ENCODE data around the gene MTOR.
"Not testable (repeated sequence)": the region's sequence is repeated elsewhere in the genome, so short reads cannot be mapped to it uniquely, and the experiment has no call there.

Gene MTOR

DNA sequence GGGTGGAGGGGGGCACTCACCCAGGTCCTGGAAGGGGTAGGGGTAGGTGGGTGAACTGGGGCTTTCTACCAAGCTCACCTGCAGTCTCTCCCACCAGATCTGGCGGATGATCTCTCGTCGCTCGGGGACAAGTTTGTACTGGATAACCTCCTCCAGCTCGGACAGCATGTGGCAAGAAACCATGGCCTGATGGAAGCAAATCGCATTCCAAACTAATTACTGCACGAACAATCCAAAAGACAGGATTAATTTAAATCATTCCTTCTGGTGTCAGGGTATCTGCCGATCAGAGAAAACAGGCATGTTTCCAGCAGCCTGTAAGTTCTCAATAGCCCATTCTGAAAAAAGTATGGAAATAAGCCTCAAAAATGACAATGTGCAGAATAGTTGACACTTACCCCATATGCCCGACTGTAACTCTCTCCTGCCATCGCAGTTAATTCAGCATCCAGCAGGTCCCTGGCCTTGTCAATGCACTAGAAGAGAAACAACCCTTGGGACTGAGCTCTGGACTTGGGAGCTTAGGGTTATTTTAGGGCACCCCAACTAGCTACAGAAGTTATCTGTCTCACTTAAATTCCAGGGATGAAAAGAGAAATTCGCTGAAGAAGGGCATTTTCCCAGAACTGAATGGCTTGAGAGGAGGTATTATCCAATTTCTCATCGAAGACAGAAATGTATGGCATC lies 117.6 kb downstream of the MTOR start:
- DNase-seq, result no peak

DNA sequence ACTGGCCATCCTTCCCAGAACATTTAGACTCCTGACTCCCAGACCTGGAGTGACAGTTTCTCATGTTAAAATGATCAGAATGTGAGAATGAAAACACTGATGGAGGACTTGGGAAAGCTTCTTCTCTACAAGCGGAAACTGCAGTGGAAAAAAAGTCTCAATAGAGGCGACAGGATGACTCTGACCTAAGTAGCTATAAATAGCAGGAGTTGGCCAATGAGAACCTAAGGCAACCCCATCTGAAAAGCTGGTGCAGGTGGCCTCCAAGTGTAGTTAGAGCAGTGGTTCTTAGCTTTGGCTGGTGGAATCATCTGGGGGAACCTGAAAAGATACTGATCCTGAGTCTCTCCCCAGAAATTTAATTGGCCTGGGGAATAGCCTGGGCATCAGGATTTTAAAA lies 118.4 kb downstream of the MTOR start:
- DNase-seq, result no peak

DNA sequence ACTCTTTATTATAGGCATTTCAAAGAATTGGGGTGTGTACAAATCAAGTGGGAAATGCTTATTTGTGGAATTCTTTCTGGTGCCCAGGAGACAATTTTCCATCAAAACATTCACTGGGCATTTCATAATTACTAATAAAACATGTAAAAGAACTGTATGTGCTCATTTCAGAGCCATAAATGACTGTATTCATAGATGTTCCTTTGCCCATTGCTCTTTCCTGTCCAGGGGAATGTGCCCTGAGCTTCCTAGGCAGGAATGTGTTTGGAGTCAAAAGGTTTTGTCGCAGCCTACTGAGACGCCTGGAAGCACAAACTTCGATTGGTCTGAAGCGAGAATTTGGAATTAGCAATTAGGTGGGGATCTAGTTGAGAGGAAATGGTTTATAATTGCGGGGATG lies 119.0 kb downstream of the MTOR start:
- no peak for DNase-seq

DNA sequence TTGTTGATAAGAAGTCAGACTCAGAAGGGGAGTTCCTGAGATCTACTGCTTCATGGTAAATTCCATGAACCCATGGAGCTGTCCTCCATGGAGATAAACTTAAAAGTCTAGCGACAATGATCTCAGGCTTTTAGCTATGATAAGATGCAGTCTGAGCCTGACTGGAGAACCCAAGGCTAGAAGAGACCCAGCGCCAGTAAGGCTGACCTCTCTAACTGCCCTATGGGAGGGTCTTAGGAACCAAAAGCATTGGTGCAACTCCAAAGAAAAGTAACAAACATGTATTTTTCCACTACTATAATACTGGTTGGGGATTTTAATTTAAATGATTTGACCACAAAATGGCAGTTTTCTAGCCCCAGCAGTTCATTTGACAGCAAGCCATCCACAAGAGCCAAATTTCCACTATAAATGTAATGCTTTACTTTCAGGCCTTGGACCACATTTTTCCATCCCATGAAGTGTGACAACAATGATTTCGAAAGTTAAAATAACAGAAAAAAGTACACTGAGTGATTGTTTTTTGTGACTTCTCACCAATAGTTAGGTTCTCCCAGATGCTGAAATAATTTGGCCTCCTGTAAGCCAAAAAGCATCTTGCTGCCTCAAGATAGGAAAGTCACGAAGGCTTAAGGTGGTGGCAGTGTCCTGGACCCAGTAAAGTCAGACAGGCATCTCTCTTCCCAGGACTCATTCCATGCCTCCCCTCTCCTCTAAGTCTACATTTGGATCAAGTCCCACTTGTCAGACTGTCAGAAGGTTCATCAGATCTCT lies 119.5 kb downstream of the MTOR start:
- no peak for DNase-seq

DNA sequence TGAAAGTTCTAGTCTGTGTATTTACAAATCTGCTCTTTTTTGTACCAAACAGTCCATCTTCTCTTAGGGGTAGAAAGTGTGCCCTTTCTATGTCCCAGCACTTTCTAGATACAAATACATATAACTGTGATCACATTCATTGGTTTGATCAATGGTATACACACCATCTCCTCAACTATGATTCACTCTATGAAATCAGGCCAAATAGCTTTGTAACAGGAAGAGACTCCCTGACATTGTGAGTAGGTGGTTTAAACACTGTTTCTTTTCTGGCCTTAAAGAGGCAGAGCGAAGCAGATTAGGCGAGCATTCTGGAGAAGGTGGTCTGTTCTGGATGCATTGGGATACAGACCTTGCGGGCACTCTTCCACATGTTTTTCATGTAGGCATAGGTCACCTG lies 123.4 kb downstream of the MTOR start:
- no peak for DNase-seq

DNA sequence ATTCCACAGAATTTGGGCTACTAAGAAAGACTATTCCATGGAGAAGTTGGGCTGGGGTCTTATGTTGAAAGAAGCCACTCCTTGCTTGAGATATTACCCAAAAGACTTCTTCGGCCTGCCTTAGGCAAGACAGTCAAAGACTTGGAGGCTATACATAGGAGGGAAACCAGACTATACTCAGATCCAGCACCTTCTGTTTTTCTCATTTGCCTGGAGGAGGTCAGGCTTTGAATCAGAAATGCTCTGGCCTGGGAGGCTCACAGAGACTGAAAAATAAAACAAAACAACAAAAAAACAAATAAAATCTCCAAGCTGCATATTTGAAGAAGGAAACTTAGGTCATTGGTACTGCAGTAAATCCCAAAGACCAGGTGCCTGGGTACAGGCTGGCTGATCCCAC lies 124.3 kb downstream of the MTOR start:
- no peak for DNase-seq

DNA sequence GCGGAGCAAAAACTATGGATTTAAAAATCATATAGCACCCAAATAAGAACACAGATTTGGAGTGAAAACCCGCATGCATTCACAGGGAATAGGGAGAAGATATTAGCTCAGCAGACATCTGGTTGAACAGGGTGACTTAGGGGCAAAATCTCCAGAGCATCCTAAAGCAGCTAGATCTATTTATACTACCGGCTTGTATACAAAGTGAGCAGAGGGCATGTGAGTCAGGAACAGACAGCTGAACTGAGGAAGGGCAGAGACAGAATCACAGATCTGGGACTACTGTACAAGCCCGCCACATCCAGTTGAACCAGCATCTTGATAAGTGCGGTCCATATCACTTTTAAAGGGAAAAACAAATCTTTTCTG lies 127.5 kb downstream of the MTOR start:
- DNase-seq, result no peak

DNA sequence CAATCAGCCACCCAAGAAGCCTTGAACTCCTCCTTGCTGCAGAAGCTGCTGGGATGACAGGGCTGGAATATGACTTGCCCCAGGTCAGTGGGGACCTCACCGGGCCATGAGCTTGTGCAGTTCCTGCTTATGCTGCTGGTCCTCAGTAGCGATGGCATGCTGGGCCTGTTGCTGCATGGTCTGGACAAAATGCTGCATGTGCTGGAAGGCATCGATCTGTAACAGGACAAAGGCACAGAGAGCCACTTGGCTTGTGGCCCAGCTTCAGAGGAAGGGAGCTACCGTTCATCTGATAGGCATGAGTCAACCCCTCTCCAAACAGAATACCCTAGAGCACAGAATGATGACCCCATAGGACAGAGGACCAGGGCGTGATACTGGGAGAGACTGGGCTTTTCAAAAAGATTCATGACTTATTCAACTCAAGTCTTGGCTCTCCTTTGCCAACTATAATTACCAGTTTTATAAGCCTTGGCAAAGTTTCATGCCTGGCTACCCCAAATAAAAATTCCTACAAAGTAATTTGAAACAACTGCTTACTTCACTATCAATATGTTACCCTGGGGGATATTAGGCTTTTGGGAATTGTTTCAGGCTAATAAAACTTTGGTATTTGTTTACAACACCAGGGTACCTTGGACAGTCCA lies 128.0 kb downstream of the MTOR start:
- DNase-seq, result no peak

DNA sequence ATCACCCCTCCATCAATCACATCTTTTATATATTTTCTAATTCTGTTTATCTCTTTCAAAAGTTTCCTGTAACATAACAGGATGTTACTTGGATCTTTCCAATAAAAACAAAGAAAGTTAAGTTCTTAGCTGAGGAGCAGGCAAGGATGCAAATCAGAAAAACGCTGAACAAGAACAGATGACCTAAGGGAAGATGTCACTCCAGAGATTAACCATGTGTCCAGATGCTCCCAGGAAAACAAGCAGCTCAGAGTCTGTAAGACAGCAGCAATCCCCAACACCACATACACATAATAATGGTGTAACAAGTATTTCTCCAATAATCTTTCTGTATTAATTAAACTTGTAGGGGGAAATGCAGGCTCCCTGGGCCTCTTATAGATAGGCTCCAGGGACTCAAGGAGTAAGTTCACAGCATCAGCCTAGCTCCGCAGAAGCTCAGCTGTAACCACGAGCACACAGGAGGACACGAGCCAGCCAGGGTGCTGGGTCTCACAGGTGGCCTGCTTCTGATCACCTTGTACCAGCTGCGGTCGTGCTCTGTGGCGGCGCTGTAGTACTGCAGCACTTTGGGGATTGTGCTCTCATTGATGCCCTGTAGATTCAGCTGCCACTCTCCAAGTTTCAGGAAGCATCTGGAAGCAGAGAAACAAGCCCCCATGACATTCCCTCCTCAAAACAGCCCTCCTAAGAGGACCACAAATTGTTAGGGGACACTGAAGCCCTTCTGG lies 129.6 kb downstream of the MTOR start:
- DNase-seq, result no peak

DNA sequence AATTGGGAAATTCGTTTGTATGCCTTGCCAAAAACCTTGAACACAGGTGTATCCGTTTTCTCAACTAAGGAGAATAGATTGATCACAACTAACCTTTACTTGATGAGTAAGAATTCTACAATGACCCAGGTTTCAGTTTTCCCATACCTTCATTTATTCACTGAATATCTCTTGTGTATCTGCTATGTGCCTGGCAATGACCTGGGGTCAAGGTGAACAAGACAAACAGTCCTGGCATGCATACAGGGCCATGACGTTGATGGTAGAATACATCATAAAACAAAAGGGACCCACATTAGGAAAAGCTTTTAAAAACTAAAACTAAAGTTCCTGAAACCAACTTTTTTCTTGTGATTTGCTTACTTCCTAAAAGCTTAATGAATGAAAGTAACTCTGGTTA lies 130.5 kb downstream of the MTOR start:
- no peak for DNase-seq

DNA sequence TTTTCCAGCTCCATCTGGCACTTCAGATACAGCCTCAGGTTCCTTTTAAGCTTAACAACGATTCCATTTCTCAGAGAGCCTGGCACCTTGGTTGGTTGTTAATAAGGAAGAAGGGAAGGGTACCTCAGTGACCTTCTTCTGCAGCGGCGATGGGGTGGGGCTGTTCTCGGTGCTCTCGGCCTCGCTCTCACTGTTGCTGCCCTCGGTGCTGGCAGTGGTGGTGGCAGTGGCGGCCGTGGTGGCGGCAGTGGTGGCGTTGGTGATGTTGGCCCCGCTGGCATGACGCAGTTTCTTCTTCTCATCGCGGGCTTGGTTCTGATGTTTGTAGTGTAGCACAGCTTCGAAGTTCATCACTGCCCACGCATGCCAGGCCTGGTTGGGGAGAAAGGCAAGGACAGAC lies 131.9 kb downstream of the MTOR start:
- no peak for DNase-seq

DNA sequence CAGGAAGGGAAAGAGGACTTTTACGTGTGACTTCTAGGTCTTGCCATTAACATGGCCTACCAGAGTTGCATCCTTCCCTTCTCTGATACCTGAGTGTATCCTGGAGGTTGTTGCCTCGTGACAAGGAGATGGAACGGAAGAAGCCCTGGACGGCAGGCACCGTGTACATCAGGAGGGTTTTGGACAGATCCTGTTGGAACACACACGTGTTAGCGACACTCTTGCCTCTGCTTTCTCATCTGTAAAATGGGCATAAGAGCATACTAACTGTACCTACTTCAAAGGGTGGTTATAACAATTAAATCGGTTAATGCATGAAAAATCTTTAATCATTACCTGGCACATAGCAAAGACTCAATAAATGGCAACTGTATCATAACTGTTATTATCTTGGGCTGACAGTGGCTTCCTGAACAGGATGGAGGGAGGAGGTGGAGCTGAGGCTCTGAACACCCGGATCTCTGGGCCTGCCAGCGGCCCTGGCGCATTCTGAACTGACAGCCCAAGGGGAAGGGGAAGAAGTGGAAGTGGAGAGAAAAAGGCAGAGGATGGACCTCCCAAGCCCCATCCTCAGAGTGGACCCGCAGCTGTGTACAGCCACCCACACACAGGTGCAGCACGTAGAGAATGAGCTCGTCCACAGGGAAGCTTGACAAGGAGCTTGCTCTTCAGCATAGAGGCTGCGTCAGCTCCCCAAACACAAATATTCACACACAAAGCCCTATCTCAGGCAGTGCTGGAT lies 132.5 kb downstream of the MTOR start:
- DNase-seq, result no peak

DNA sequence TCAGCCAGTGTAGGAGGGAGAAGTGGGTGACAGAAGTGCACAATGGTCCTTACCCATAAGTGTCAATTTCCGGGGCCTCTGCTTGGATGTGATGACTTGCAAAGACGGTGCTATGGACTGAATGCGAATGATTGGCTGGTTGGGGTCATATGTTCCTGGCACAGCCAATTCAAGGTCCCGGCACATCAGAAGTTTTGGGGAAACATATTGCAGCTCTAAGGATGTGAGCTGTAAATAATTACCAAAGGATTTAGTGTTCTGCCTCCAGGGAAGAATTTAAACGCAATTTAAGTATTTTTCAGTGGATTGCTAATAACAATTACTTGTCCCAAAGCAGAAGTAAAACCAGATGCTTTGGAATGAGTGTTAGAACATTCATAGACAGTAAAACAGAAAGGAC lies 135.8 kb downstream of the MTOR start:
- no peak for DNase-seq

DNA sequence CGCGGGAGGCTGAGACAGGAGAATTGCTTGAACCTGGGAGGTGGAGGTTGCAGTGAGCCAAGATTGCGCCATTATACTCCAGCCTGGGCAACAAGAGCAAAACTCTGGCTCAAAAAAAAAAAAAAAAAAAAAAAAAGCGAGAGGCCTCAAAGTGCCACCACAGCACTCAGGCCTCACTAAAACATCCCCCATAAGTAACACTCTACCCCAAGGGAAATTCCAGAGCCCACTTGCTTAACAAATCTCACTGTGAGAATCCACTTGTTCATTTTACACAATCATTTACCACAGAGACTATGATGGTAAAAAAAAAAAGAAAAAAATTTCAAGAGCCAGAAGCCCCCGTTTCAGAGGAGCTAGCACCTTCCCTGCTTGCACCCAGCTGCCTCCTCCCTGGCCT lies 136.4 kb downstream of the MTOR start:
- no peak for DNase-seq

DNA sequence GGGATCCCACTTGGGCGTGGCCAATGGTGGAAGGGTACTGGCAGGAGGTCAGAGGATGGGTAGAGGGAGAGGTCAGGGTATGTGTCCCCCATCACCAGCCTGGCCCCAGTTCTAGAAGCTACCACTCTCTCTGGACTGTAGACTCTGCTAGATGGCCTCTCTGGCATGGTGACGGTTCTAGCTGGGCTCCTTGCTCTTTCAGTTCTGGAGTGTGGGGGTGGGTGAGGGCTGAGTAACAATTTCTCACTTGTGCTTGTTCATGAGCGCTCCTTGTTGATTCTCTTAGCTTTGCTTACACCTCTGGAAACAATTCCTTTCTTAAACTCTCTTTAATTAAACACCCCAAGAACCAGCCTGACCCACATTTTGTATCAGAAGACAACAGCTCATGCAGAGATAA lies 137.4 kb downstream of the MTOR start:
- no peak for DNase-seq

DNA sequence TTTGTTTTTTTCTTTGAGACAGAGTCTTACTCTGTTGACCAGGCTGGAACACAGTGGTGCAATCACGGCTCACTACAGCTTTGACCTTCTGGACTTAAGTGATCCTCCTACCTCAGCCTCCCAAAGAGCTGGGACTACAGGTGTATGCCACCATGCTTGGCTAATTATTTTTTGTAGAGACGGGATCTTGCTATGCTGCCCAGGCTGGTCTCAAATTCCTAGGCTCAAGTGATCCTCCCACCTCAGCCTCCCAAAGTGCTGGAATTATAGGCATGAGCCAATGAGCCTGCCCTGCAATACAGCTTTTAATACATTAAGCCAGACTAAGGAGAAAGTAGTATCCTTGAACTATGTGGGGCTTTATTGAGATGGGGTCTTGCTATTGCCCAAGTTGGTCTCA lies 146.0 kb downstream of the MTOR start:
- DNase-seq, result no peak

DNA sequence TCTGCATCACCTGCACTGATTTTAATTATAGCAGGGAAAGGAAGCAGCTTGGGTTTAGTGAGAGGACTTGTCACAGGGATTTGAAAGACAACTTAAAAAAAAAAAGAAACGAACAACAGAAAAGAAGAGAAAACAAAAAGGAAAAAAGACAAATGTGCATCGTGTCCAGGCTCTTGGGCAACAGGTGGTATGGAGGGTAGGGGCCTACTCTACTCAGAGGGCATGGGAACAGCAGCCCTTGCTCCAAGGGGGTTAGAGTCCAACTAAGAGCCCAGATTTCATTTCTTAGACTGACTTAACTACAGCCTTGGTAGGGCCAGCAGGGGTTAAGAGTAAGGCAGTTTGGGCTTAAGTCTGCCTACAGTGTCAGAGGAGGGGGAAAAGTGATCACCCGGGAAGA lies 147.4 kb downstream of the MTOR start:
- no peak for DNase-seq

DNA sequence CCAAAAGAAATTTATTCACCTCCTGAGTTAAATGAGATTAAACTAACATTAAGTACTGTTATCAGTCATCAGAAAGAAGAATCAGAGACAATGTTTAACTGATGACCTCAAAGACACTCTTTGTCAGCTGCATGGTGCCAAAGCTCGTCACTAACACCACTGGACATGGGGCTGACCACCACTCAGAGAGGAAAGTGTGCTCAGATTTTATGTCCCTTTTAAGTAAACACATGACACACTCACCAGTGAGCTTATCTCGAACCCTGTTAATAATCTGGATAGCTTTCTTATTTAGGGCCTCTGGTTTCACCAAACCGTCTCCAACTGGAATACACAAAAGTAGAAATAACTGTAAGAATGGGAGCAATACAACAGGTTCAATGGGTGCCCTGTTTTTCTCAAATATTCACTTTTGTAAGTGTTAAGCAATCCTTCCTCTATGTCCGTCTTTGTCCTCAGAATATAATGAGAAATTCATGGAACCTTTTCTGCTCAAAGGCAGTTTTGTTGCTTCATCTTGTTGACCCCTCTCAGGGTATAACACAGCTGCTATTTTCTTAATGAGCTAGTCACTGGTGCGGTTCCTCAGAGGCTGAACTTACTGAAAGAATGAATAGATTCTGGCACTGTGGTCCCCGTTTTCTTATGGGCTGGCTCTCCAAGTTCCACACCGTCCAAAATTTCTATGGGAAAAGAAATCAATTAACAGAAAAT lies 153.1 kb downstream of the MTOR start:
- DNase-seq, result no peak

DNA sequence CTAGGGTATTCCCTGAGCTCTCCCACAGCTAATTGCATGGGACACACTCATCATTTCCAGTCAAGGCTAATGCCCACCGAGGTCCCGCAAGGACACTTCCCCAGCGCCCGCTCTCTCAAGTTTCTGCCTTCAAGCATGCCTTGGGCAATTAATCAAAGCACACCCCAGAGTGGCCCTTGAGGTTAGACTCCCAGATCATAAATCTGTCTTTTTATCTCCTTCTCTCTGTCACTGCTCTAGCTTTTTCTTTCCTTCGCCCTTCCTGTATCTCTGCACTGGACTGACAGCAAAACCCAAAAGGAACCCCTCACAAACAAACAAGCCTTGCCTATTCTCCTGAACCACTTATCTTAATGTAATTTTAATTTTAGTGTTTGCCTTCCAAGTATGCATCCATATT lies 154.8 kb downstream of the MTOR start:
- no peak for DNase-seq

DNA sequence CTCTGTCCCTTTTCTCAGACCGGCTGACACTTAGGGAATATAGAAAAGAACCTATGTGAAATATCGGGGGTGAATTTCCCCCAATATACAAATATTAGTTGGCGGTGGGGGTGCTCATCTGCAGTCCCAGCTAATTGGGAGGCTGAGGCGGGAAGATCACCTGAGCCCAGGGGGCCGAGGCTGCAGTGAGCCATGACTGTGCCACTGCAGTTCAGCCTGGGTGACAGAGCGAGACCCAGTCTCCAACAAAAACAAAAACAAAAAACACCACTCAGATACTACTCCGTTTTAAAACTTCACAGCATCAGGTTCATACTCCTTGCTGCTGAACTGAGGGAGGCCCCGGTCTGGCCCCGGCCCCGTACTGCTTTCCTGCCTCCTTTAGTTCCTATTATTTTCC lies 156.8 kb downstream of the MTOR start:
- no peak for DNase-seq

DNA sequence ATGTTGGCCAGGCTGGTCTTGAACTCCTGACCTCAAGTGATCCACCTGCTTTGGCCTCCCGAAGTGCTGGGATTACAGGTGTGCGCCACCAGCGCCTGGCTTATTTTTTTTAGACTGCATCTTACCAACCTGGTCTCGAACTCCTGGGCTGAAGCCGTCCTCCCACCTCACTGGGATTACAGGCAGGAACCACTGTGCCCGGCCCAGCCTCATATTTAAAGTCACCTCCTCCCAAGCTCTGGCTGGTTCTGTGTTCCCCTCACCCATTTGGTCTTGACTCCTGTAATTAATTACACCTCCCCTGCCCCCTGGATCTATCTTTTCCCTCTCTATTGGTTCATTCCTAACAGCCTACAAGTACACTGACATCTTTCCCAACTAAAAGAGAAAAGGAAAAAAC lies 161.0 kb downstream of the MTOR start:
- DNase-seq, result no peak

DNA sequence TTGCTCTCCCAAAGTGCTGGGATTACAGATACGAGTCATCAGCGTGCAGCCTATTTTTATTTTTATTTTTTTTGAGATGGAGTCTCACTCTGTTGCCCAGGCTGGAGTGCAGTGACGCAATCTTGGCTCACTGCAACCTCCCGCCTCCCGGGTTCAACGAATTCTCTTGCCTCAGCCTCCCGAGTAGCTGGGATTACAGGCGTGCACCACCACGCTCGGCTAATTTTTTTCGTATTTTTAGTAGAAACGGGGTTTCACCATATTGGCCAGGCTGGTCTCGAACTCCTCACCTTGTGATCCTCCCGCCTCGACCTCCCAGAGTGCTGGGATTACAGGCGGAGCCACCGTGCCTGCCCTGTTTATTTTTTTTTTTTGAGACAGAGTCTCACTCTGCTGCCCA lies 161.5 kb downstream of the MTOR start:
- not testable (repeated sequence) for DNase-seq
